Breast epithelium (tissue), 4 donors: ENCODE results near the gene JCAD. TPM values are rescaled to one million over a fixed set of nuclear protein-coding genes. Genes with fewer than 3 reads are reported as not detected.

Experiments used
- DNase-seq, 2 donors: peaks; one replicate each; pipeline ENCODE4 v3.0.0-alpha.2; 2019; ENCODE audit warnings: low spot score in 2 of 2
- H3K27ac ChIP-seq, 2 donors: fragments of 200-600 bp; sonication (generic) in 1 of 2; one replicate each; pipeline ENCODE4 v1.5.1; 2016 to 2019; ENCODE audit warnings: mild to moderate bottlenecking in 1 of 2
- H3K27me3 ChIP-seq, 2 donors: fragments of 200-600 bp; sonication (generic) in 1 of 2; one replicate each; pipeline versions ENCODE4 v1.5.1 to v1.6.0; 2017 to 2019; ENCODE audit warnings: control low read depth in 1 of 2, mild to moderate bottlenecking in 1 of 2
- H3K36me3 ChIP-seq: fragments of 200-600 bp; one replicate; pipeline ENCODE4 v1.5.1; 2019
- H3K4me1 ChIP-seq, 2 donors: fragments of 200-600 bp; sonication (generic); one replicate each; pipeline ENCODE4 v1.5.1; 2016 to 2019; ENCODE audit warnings: control low read depth in 1 of 2
- H3K4me3 ChIP-seq, 3 donors: fragments of 200-600 bp; sonication (generic); 1 replicate in 2 of 3; 2 replicates in 1 of 3; pipeline ENCODE4 v1.5.1; 2016 to 2019; ENCODE audit warnings: mild to moderate bottlenecking in 3 of 3, moderate library complexity in 2 of 3
- H3K9me3 ChIP-seq, 2 donors: fragments of 200-600 bp; sonication (generic) in 1 of 2; one replicate each; pipeline ENCODE4 v1.5.1; 2016 to 2019; ENCODE audit warnings: control low read depth in 1 of 2
- POLR2A ChIP-seq: fragments of 450-650 bp; IDR thresholded peaks from one replicate; pipeline ENCODE4 v1.6.1; 2016; ENCODE audit warnings: antibody characterized with exemption, mild to moderate bottlenecking, moderate library complexity
- POLR2AphosphoS5 ChIP-seq, 3 donors: sonication (generic); formaldehyde crosslinking; IDR thresholded peaks; one replicate each; pipeline ENCODE4 v1.6.1; 2017; ENCODE audit warnings: antibody characterized with exemption in 3 of 3
- intact Hi-C: fragments of 100-400 bp; cut with DNase I; formaldehyde crosslinking; loops from one replicate; pipeline ENCODE4 v1.15.1; 2023; ENCODE audit warnings: low total_unique reads
- total RNA-seq, 3 donors: library from RNA; depleted of rRNA; stranded (reverse); fragments of >200 nt; gene quantifications; one replicate each; pipeline ENCODE4 v1.1.0, GENCODE V29; 2016
- TF ChIP-seq, protein P1 (sequence below), 3 donors: fragments of 450-650 bp; IDR thresholded peaks; one replicate each; pipeline ENCODE4 v1.5.1; 2016 to 2017; ENCODE audit warnings: antibody characterized with exemption in 3 of 3, mild to moderate bottlenecking in 3 of 3, moderate library complexity in 3 of 3

The JCAD gene
- total RNA-seq, 3 donors from 2014 or later, result 11.1 to 69.3 (median 16.1) TPM

DNA sequence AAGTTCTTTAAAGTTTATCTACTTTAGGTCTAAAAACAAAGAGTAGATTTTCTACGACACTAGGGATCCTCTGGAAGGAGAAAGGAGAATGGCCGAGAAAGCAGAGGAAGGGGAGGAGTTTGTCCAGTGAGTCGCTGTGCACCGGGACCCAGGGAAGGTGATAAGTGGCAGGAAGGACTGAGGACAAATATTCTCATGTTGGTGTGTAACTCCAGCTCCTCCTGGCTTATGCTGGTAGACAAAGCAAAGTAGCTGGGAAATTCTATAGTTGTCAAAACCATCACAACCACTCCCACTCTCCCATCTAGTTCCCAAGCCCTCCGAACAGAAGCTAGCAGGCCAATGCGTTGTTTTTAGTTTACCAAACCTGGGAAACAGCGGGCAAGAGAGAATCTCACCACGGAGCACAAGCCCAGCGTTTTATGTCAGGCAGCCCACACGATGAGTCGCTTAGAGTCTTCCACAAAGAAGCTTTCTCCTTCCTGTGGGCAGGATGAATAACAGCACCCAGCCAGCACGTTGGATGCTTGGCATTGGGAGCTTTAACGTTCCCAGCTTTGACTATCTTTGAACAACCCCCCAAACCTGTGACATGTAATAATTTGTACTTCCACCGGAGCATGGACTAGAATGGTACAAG lies 32.9 kb upstream of the JCAD start:
- Histone ChIP-seq H3K9me3 (no peaks in the 10 kb centered on the region), H3K27ac (no peak overlapping the region), H3K27me3 (no peaks in the 10 kb centered on the region), H3K36me3 (no peaks in the 10 kb centered on the region), H3K4me1 (no peaks in the 10 kb centered on the region), H3K4me3 (no peak overlapping the region)
- TF ChIP-seq POLR2AphosphoS5 (IDR thresholded peaks at IDR 0.05) (no peak), POLR2A (no peak)
- TF ChIP-seq, protein P1, sequence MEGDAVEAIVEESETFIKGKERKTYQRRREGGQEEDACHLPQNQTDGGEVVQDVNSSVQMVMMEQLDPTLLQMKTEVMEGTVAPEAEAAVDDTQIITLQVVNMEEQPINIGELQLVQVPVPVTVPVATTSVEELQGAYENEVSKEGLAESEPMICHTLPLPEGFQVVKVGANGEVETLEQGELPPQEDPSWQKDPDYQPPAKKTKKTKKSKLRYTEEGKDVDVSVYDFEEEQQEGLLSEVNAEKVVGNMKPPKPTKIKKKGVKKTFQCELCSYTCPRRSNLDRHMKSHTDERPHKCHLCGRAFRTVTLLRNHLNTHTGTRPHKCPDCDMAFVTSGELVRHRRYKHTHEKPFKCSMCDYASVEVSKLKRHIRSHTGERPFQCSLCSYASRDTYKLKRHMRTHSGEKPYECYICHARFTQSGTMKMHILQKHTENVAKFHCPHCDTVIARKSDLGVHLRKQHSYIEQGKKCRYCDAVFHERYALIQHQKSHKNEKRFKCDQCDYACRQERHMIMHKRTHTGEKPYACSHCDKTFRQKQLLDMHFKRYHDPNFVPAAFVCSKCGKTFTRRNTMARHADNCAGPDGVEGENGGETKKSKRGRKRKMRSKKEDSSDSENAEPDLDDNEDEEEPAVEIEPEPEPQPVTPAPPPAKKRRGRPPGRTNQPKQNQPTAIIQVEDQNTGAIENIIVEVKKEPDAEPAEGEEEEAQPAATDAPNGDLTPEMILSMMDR (IDR thresholded peaks at IDR 0.05), result no peak
- intact Hi-C loops, result no loop called here
- DNase-seq, result no peak

DNA sequence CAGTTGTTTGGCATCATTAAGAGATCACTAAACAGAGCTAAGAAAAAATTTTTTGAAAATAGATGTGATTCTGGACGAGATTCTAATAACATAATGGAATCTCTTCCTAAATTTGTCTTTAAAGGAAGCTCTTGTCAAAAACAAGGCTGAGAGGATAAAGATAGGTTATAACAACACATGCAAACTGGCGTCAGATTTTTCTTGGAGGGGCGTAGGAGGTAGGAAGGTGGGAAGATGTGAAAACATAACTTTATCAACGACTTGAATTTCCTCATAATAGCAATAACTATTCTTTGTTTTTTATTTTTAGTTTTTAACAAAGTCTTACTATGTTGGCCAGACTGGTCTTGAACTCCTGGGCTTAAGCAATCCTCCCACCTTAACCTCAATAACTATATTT lies 31.8 kb upstream of the JCAD start:
- Histone ChIP-seq H3K4me3 (no peak overlapping the region), H3K4me1 (no peaks in the 10 kb centered on the region), H3K36me3 (no peaks in the 10 kb centered on the region), H3K27ac (no peak overlapping the region), H3K9me3 (no peaks in the 10 kb centered on the region), H3K27me3 (no peaks in the 10 kb centered on the region)
- TF ChIP-seq POLR2AphosphoS5 (IDR thresholded peaks at IDR 0.05), result no peak
- TF ChIP-seq, protein P1 (IDR thresholded peaks at IDR 0.05), result no peak
- TF ChIP-seq POLR2A, result no peak
- intact Hi-C loops, result no loop called here
- no peak for DNase-seq

DNA sequence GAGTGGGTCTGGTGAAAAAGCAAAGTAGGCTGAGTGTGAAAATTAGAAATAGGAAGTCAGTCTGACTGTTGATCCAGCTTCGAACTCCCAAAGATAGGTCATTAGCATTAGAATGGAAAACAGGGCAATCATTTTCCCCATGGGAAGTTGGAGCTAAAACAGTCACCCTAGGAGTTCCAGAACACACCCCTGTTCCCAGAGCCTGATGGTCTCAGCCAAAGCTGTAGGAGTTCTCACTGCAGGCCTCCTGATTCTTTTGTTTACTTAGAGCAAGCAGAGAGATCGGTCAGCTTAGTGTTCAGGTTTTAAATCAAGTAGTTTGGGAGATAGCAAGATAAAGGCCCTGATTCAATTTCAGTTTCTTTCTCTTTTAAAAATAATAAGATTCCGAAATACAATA lies 28.8 kb upstream of the JCAD start:
- Histone ChIP-seq H3K4me1 (no peaks in the 10 kb centered on the region), H3K9me3 (no peaks in the 10 kb centered on the region), H3K27ac (no peak overlapping the region), H3K36me3 (no peaks in the 10 kb centered on the region), H3K27me3 (no peaks in the 10 kb centered on the region), H3K4me3 (no peak overlapping the region)
- no peak for DNase-seq
- TF ChIP-seq, protein P1 (IDR thresholded peaks at IDR 0.05), result no peak
- TF ChIP-seq POLR2A (no peak), POLR2AphosphoS5 (IDR thresholded peaks at IDR 0.05) (no peak)
- intact Hi-C loops, result loop anchor here (5.0 kb wide), 1 partner anchor 206 kb away; no protein-coding TSS in a partner anchor

DNA sequence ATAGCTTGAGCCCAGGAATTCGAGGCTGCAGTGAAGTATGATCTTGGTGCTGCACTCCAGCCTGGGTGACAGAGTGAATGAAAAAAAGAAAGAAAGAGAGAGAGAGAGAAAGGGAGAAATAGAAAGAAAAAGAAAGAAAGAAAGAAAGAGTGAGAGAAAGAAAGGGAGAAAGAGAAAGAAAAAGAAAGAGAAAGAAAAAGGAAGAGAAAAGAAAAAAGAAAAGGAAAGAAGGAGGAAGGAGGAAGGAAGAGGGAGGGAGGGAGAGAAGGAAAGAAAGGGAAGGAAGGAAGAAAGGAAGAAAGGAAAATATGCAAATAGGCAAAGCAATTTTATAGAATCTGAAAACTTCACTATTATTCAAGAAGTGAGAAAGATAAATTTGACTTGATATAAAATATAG lies 24.5 kb upstream of the JCAD start:
- Histone ChIP-seq H3K9me3 (no peaks in the 10 kb centered on the region), H3K36me3 (no peaks in the 10 kb centered on the region), H3K27ac (no peak overlapping the region), H3K4me1 (no peaks in the 10 kb centered on the region), H3K4me3 (no peak overlapping the region), H3K27me3 (no peaks in the 10 kb centered on the region)
- TF ChIP-seq, protein P1 (IDR thresholded peaks at IDR 0.05), result no peak
- TF ChIP-seq POLR2A (no peak), POLR2AphosphoS5 (IDR thresholded peaks at IDR 0.05) (no peak)
- intact Hi-C loops, result no loop called here
- no peak for DNase-seq

DNA sequence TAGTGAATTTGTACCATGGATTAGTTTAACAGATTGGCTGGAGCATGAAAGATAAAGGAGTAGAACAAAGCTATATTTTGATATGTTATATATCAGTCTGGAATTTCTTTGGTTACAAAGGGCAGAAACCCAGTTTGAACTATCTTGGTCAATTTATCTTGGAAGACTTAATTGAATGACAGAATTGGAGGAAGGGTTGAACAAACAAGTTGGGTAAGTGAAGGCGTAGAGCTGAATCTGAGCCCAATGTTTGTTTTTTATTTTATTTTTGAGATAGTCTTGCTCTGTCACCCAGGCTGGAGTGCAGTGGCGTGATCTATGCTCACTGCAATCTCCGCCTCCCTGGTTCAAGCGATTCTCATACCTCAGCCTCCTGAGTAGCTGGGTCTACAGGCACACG lies 21.8 kb upstream of the JCAD start:
- Histone ChIP-seq H3K36me3 (no peaks in the 10 kb centered on the region), H3K4me3 (no peak overlapping the region), H3K4me1 (no peaks in the 10 kb centered on the region), H3K27me3 (no peaks in the 10 kb centered on the region), H3K9me3 (no peaks in the 10 kb centered on the region), H3K27ac (no peak overlapping the region)
- DNase-seq, result no peak
- intact Hi-C loops, result no loop called here
- TF ChIP-seq POLR2A (no peak), POLR2AphosphoS5 (IDR thresholded peaks at IDR 0.05) (no peak)
- TF ChIP-seq, protein P1 (IDR thresholded peaks at IDR 0.05), result no peak
